ENCODE results near the gene PYGM. TPM values are rescaled to one million over a fixed set of nuclear protein-coding genes. Genes with fewer than 3 reads are reported as not detected.

PYGM gene
- total and polyA plus RNA-seq, 2 of the 13 experiments (the other 11 are each of a cell fraction or from before 2014, with no cell fraction given): 0.11 to 0.12 TPM

- Histone ChIP-seq H2AFZ (ENCODE audit: low read length) (no peak within 1 kb of the TSS), H3K9ac (ENCODE audit: insufficient read depth, low read depth, low read length) (peak within 1 kb of the TSS; percentile 59), H3K27me3 (ENCODE audit: control insufficient read depth in 1 of 2, insufficient read depth in 2 of 2, low read length in 2 of 2) (no peaks in the 10 kb centered on the region), H3K4me3 (replicated peaks in 1 of 3; ENCODE audit: insufficient read depth in 1 of 3, low read depth in 2 of 3, low read length in 3 of 3) (peak within 1 kb of the TSS; percentile 61 to 74 (median 66)), H3K27ac (ENCODE audit: extremely low read length, insufficient read depth, low read length) (peak within 1 kb of the TSS; percentile 63), H4K20me1 (ENCODE audit: insufficient read depth, low read length) (no peaks in the 10 kb centered on the region), H3K79me2 (ENCODE audit: insufficient read depth, low read length) (no peaks in the 10 kb centered on the region), H3K36me3 (replicated peaks in 1 of 2; ENCODE audit: control insufficient read depth in 1 of 2, insufficient read depth in 2 of 2, low read length in 2 of 2) (peaks cover 9 to 27% of the 10 kb centered on the region in 2 experiments; a peak in 4 of 5 replicates), H3K4me2 (ENCODE audit: low read depth, low read length) (peak within 1 kb of the TSS; percentile 75), H3K4me1 (ENCODE audit: insufficient read depth, low read length) (peaks cover 56% of the 10 kb centered on the region), H3K9me3 (ENCODE audit: low read length) (no peaks in the 10 kb centered on the region)
- BruUV-seq (replicated peaks): no TSS peak
- ATAC-seq: peak; percentile 76
- DNase-seq (ENCODE audit: low spot score): peak; percentile 70
- under 1% methylated on average over 29 of the region's 58 CpGs for WGBS (ENCODE audit: low lambda C conversion rate)
- intact Hi-C loops (cut with micrococcal nuclease; ENCODE audit: unreplicated experiment): loop anchor here (2.0 to 5.0 kb wide), 2 partner anchors 25 to 44 kb away; partner anchors contain the start of gene SF1
- ChIA-PET CTCF (ENCODE audit: low intra/inter-chr PET ratio, low total read pairs) (no interaction called here), POLR2A (interaction anchor here (1.2 to 2.3 kb wide), 2 partner anchors 25 to 40 kb away, joined by 5 to 10 read pairs; partner anchors contain the start of genes CDC42BPG and SF1)
- FAIRE-seq: no peak
- in situ Hi-C loops (cut with HindIII; ENCODE audit: extremely low pct_ligation_motif_present, low pct_unique_long_range_greater_than_20kb): loop anchor here (5.0 kb wide), 1 partner anchor 39 kb away; the partner anchor contains the start of gene CDC42BPG
- TF ChIP-seq KLF9 (CRISPR knock-in tag; IDR thresholded peaks at IDR 0.05; ENCODE audit: low read depth): no peak
- no peak for TF ChIP-seq ZNF101 (CRISPR knock-in tag; IDR thresholded peaks at IDR 0.05; ENCODE audit: borderline replicate concordance, low read depth)
- TF ChIP-seq, protein P1, sequence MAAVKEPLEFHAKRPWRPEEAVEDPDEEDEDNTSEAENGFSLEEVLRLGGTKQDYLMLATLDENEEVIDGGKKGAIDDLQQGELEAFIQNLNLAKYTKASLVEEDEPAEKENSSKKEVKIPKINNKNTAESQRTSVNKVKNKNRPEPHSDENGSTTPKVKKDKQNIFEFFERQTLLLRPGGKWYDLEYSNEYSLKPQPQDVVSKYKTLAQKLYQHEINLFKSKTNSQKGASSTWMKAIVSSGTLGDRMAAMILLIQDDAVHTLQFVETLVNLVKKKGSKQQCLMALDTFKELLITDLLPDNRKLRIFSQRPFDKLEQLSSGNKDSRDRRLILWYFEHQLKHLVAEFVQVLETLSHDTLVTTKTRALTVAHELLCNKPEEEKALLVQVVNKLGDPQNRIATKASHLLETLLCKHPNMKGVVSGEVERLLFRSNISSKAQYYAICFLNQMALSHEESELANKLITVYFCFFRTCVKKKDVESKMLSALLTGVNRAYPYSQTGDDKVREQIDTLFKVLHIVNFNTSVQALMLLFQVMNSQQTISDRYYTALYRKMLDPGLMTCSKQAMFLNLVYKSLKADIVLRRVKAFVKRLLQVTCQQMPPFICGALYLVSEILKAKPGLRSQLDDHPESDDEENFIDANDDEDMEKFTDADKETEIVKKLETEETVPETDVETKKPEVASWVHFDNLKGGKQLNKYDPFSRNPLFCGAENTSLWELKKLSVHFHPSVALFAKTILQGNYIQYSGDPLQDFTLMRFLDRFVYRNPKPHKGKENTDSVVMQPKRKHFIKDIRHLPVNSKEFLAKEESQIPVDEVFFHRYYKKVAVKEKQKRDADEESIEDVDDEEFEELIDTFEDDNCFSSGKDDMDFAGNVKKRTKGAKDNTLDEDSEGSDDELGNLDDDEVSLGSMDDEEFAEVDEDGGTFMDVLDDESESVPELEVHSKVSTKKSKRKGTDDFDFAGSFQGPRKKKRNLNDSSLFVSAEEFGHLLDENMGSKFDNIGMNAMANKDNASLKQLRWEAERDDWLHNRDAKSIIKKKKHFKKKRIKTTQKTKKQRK (IDR thresholded peaks at IDR 0.05; ENCODE audit: low read length): no peak
- TF ChIP-seq, protein P2, sequence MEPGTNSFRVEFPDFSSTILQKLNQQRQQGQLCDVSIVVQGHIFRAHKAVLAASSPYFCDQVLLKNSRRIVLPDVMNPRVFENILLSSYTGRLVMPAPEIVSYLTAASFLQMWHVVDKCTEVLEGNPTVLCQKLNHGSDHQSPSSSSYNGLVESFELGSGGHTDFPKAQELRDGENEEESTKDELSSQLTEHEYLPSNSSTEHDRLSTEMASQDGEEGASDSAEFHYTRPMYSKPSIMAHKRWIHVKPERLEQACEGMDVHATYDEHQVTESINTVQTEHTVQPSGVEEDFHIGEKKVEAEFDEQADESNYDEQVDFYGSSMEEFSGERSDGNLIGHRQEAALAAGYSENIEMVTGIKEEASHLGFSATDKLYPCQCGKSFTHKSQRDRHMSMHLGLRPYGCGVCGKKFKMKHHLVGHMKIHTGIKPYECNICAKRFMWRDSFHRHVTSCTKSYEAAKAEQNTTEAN (CRISPR knock-in tag; conservative IDR thresholded peaks at IDR 0.05): peak; percentile 66; the same call in 1 of the 2 replicates
- no peak for TF ChIP-seq ZNF343 (CRISPR knock-in tag; IDR thresholded peaks at IDR 0.05)
- TF ChIP-seq, protein P3, sequence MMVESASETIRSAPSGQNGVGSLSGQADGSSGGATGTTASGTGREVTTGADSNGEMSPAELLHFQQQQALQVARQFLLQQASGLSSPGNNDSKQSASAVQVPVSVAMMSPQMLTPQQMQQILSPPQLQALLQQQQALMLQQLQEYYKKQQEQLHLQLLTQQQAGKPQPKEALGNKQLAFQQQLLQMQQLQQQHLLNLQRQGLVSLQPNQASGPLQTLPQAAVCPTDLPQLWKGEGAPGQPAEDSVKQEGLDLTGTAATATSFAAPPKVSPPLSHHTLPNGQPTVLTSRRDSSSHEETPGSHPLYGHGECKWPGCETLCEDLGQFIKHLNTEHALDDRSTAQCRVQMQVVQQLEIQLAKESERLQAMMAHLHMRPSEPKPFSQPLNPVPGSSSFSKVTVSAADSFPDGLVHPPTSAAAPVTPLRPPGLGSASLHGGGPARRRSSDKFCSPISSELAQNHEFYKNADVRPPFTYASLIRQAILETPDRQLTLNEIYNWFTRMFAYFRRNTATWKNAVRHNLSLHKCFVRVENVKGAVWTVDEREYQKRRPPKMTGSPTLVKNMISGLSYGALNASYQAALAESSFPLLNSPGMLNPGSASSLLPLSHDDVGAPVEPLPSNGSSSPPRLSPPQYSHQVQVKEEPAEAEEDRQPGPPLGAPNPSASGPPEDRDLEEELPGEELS (CRISPR knock-in tag; IDR thresholded peaks at IDR 0.05): no peak
- TF ChIP-seq ZNF446 (CRISPR knock-in tag; IDR thresholded peaks at IDR 0.05): no peak
- TF ChIP-seq ZNF891 (CRISPR knock-in tag; IDR thresholded peaks at IDR 0.05): no peak
- no peak for TF ChIP-seq GLI4 (CRISPR knock-in tag; IDR thresholded peaks at IDR 0.05; ENCODE audit: borderline replicate concordance)
- TF ChIP-seq, protein P4, sequence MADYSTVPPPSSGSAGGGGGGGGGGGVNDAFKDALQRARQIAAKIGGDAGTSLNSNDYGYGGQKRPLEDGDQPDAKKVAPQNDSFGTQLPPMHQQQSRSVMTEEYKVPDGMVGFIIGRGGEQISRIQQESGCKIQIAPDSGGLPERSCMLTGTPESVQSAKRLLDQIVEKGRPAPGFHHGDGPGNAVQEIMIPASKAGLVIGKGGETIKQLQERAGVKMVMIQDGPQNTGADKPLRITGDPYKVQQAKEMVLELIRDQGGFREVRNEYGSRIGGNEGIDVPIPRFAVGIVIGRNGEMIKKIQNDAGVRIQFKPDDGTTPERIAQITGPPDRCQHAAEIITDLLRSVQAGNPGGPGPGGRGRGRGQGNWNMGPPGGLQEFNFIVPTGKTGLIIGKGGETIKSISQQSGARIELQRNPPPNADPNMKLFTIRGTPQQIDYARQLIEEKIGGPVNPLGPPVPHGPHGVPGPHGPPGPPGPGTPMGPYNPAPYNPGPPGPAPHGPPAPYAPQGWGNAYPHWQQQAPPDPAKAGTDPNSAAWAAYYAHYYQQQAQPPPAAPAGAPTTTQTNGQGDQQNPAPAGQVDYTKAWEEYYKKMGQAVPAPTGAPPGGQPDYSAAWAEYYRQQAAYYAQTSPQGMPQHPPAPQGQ (CRISPR knock-in tag; IDR thresholded peaks at IDR 0.05; ENCODE audit: borderline replicate concordance): no peak
- TF ChIP-seq MAF1 (CRISPR knock-in tag; IDR thresholded peaks at IDR 0.05; ENCODE audit: borderline replicate concordance): no peak
- no peak for TF ChIP-seq ZNF124 (CRISPR knock-in tag; IDR thresholded peaks at IDR 0.05)
- TF ChIP-seq ZNF615 (CRISPR knock-in tag; IDR thresholded peaks at IDR 0.05; ENCODE audit: borderline replicate concordance): no peak
- no peak for TF ChIP-seq PPARG (CRISPR knock-in tag; conservative IDR thresholded peaks at IDR 0.05)
Measured at GRCh38 chr11:64803158-64803845, 43.5 kb upstream of the PYGM start, which contains the start of gene MAP4K2. Gene MAP4K2 (minus strand): TSS chr11:64803214. CDS start chr11:64803149, 65 bp downstream.

Measured in HepG2 (cell line).